Adipocyte (in vitro differentiated cells): ENCODE measurements around the gene NODAL.

Source experiments
- DNase-seq: peaks from one replicate; pipeline ENCODE4 v3.0.0-alpha.2; 2015; ENCODE audit warnings: low read depth
- H3K27me3 ChIP-seq: replicated peaks from 2 replicates; pipeline ENCODE4 v1.7.0; 2013; ENCODE audit warnings: mild to moderate bottlenecking, low read length, moderate library complexity; ENCODE audit not compliant: control insufficient read depth, insufficient read depth
- H3K36me3 ChIP-seq: 2 replicates; pipeline ENCODE4 v1.7.0; 2013; ENCODE audit warnings: low read length, mild to moderate bottlenecking, moderate library complexity; ENCODE audit not compliant: control insufficient read depth, insufficient read depth, severe bottlenecking
- H3K4me1 ChIP-seq: 2 replicates; pipeline ENCODE4 v1.7.0; 2013; ENCODE audit warnings: mild to moderate bottlenecking, low read length, moderate library complexity; ENCODE audit not compliant: control insufficient read depth, insufficient read depth
- H3K4me3 ChIP-seq: 2 replicates; pipeline ENCODE4 v1.7.0; 2013; ENCODE audit warnings: mild to moderate bottlenecking, low read length, moderate library complexity
- H3K9ac ChIP-seq: 2 replicates; pipeline ENCODE4 v1.7.0; 2013; ENCODE audit warnings: mild to moderate bottlenecking, low read length, moderate library complexity
- H3K9me3 ChIP-seq: 2 replicates; pipeline ENCODE4 v1.7.0; 2013; ENCODE audit warnings: mild to moderate bottlenecking, low read length, moderate library complexity; ENCODE audit not compliant: control insufficient read depth

NODAL gene

DNA sequence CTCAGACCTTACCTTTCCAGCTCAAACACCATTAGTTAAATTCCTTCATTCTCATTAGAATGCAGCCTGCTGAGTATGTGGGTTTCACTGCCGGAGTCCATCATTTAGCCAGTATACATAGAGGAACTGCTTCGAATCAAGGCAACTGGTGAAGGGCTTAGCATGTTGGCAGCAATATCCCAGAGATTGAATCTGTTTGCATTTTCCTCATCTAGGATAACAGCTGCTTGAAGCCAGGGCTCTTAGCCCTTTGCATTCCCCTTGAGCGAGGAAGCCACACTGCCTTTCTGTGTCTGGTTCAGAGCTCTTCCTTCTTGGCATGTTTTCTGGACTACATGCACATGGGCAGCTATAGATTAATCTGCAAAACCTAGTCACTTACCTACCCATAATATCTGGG is 14.7 kb downstream of the NODAL start:
- Histone ChIP-seq H3K4me3 (no peak overlapping the region), H3K36me3 (peaks cover 85% of the 10 kb centered on the region)

DNA sequence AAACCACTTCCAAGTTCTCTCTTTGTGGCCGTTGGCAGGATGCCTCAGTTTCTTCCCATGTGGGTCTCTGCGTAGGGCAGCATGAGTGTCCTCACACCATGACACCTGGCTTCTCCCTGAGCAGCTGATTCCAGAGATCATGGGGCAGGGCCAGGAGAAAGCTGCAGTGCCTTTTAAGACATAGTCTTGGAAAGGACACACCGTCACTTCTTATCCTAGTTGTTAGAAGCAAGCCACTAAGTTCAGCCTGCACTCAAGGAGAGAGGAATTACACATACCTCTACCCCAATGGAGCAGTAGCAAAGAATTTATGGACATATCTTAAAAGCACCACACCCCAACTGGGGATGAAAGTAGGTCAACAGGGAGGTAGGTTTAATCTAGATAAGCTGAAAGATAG is 16.4 kb downstream of the NODAL start:
- H3K4me3 ChIP-seq: no peak overlapping the region
- no peaks in the 10 kb centered on the region for H3K27me3 ChIP-seq
- DNase-seq: no peak
- no peaks in the 10 kb centered on the region for H3K9me3 ChIP-seq
- H3K36me3 ChIP-seq: peaks cover 99% of the 10 kb centered on the region
- peaks cover 32% of the 10 kb centered on the region for H3K4me1 ChIP-seq
- H3K9ac ChIP-seq: no peak overlapping the region

More for the DNA sequence above, 14.7 kb downstream of the NODAL start:
- Histone ChIP-seq H3K4me1 (peaks cover 39% of the 10 kb centered on the region), H3K9me3 (no peaks in the 10 kb centered on the region), H3K27me3 (no peaks in the 10 kb centered on the region), H3K9ac (no peak overlapping the region)
- DNase-seq: no peak

DNA sequence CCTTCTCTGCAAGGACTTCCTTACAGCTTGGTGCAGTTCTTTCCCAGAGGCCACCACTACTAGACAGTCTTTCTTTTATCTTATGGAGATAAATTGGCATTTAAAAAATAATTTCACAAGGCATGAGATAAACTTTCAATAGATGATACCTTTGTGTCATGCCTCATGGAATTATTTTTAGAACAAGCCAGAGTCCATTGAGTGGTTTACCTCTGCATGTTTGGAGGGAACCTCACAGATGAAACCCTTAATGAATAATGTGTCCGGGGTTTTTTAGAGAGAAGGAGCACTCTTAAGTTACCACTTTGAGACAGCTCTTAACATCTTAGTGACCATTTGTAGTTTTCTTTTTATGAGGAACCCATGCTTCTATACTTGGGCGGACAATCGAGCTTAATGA is 17.2 kb downstream of the NODAL start:
- DNase-seq: no peak
- peaks cover 99% of the 10 kb centered on the region for H3K36me3 ChIP-seq

DNA sequence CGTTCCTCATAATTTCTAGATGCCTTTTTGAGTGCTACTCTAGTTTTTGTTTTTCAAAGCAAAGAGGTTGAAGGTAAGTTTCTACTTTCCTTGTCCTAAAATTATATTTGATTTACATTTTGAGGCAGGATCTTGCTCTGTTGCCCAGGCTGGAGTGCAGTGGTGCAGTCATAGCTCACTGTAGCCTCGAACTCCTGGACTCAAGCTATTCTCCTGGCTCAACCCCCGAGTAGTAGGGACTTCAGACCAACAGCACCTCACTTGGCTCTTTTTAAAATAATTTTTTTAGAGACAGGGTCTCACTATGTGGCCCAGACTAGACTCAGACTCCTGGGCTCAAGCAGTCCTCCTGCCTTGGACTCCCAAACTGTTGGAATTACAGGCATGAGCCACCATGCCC is 22.8 kb downstream of the NODAL start:
- Histone ChIP-seq H3K9ac (no peak overlapping the region), H3K9me3 (no peaks in the 10 kb centered on the region), H3K27me3 (no peaks in the 10 kb centered on the region), H3K36me3 (peaks cover 63% of the 10 kb centered on the region), H3K4me1 (peaks cover 35% of the 10 kb centered on the region), H3K4me3 (no peak overlapping the region)
- DNase-seq: no peak

More for the DNA sequence above, 17.2 kb downstream of the NODAL start:
- Histone ChIP-seq H3K4me3 (no peak overlapping the region), H3K27me3 (no peaks in the 10 kb centered on the region), H3K9me3 (no peaks in the 10 kb centered on the region), H3K9ac (no peak overlapping the region), H3K4me1 (peaks cover 27% of the 10 kb centered on the region)

DNA sequence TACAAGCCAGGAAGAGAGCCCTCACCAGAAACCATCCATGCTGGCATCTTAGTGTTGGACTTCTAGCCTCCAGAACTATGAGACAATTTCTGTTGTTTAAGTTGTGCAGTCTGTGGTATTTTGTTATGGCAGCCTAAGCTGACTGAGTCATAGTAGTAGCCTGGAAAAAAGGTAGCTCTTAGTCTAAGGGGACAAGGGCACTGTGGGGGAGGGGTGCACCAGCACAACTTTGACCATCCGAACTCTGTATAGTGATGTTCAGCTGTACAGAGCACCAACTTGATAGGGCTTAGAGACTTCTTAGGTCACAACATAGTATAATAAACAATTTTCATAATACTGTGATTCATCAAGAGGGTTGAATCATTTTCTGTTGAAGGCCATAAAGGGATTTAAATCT is 23.3 kb downstream of the NODAL start:
- H3K9ac ChIP-seq: no peak overlapping the region
- H3K36me3 ChIP-seq: peaks cover 58% of the 10 kb centered on the region
- no peak overlapping the region for H3K4me3 ChIP-seq
- H3K4me1 ChIP-seq: peaks cover 35% of the 10 kb centered on the region
- peak; percentile 30 for DNase-seq
- no peaks in the 10 kb centered on the region for H3K9me3 ChIP-seq
- no peaks in the 10 kb centered on the region for H3K27me3 ChIP-seq

DNA sequence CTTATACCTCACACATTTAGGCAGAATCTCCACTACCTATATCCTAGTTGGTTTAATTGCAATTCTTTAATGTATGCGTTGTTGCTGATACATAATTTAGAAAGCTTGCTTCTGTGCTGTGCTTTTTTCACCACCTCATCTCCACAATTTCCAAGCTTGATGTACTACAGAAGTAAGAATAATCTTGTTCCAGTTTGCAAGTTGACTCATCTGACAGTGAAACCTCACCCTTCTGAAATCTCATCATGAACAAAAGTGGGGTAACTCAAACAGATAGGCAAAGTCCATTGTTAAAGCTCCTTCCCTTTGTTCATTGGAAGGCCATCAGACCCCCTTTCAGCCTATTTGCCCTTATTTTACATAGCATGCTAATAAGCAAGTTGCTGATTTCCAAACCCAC is 23.9 kb downstream of the NODAL start:
- H3K9ac ChIP-seq: no peak overlapping the region
- H3K4me1 ChIP-seq: peaks cover 41% of the 10 kb centered on the region
- H3K4me3 ChIP-seq: no peak overlapping the region
- H3K9me3 ChIP-seq: no peaks in the 10 kb centered on the region
- H3K36me3 ChIP-seq: peaks cover 54% of the 10 kb centered on the region
- no peak for DNase-seq
- no peaks in the 10 kb centered on the region for H3K27me3 ChIP-seq

DNA sequence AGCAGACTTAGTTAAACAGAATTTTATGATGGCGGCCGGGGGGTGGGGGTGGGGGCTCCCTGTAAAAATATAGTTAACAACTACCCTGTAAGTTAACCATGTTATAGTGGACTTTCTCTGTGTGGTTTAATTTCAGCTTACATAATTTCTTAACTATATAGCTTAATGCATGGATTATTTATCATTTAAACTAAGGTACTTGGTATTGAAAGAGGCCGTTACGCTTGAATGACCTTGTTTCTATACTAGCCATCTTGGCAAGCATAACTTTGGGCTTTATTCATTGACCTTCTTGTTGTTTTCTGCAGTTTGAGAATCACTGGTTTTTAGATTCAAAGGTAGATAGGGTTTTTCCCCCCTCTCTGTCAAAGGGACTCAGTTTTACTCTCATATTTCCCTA is 29.1 kb downstream of the NODAL start:
- Histone ChIP-seq H3K4me3 (no peak overlapping the region), H3K36me3 (peaks cover 29% of the 10 kb centered on the region), H3K9me3 (no peaks in the 10 kb centered on the region), H3K27me3 (no peaks in the 10 kb centered on the region), H3K9ac (no peak overlapping the region), H3K4me1 (peaks cover 51% of the 10 kb centered on the region)
- no peak for DNase-seq

DNA sequence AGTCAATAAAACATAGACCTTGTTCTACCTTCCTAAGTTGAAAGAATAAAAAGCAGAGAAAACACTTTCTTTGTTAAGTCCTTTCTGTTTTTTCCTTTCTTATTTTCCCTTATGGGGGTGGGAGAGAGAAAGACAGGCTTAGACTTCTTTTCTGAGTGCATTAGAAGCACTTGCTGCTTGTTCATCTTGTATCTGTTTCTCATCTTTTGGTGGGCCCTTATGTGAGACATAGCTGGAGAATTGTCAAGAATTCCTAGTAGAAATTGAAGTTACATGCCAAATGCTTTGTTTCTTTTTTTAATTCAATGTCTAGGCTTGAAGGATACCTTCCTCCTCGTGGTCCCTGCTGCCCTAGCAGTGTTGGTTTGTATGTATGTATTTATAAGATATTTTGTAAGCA is 30.9 kb downstream of the NODAL start:
- H3K36me3 ChIP-seq: peaks cover 25% of the 10 kb centered on the region
- H3K4me3 ChIP-seq: no peak overlapping the region
- peak; percentile 26 for DNase-seq
- H3K9ac ChIP-seq: no peak overlapping the region
- no peaks in the 10 kb centered on the region for H3K27me3 ChIP-seq
- no peaks in the 10 kb centered on the region for H3K9me3 ChIP-seq
- peaks cover 55% of the 10 kb centered on the region for H3K4me1 ChIP-seq

DNA sequence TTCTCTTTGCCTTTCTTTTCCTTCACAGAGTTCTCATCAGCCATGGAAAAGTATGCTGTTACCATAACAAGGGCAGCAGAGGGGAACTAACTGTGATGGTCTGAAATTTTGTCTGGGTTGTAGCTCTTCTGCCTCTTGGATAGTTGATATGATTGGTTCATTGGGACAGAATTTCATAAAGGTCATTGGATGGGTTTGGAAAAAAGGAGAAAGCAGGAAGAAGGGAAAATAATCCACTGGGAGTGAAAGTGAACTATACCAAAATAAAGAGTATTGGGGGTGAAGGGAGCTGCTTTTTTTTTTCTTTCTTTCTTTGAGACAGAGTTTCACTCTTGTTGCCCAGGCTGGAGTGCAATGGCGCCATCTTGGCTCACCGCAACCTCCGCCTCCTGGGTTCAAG is 31.7 kb downstream of the NODAL start:
- no peaks in the 10 kb centered on the region for H3K27me3 ChIP-seq
- H3K9me3 ChIP-seq: no peaks in the 10 kb centered on the region
- no peak for DNase-seq
- no peak overlapping the region for H3K9ac ChIP-seq
- H3K4me3 ChIP-seq: no peak overlapping the region
- H3K36me3 ChIP-seq: peaks cover 18% of the 10 kb centered on the region
- H3K4me1 ChIP-seq: peaks cover 55% of the 10 kb centered on the region

DNA sequence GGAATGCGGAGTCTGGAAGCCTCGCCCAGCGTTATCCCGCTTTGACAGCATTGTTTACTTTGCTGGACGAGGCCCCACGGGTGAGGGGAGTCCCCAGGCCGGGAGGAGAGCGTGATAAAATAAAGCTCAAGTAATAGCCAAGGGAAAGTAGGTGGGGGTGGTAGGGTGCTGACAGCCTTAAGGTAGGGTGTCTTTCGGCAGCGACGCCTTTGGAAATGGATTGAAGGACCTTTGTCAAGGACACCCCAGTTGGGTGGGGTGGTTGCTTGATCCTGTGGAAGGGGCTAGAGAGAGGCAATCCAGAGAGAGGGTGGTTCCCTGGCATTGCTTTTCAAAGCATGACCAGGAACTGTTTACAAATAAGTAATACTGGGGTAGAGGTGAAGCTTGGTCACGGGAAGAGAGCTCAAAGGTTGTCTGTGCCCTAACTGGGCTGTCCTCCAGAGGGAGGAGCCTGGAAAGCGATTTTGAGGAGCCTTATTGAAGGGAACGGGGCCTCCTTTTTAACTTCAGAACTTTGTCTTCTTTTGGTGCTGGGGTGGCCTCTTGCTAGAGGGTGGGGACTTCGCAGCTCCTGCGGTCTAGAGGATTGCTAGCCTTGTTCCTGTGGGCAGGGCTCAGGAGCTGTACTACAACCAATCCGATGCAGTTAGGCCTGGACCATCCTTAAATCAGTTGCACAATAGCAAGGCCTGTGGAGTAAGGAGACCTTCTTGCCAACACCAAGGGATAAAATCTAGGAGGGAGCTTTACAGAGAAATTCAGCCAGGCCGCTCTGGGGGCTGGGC is 36.2 kb downstream of the NODAL start:
- Histone ChIP-seq H3K36me3 (no peaks in the 10 kb centered on the region), H3K4me3 (peak overlapping the region; percentile 99), H3K4me1 (peaks cover 34% of the 10 kb centered on the region), H3K9me3 (no peaks in the 10 kb centered on the region), H3K9ac (peak overlapping the region; percentile 100), H3K27me3 (no peaks in the 10 kb centered on the region)
- peak; percentile 98 for DNase-seq

DNA sequence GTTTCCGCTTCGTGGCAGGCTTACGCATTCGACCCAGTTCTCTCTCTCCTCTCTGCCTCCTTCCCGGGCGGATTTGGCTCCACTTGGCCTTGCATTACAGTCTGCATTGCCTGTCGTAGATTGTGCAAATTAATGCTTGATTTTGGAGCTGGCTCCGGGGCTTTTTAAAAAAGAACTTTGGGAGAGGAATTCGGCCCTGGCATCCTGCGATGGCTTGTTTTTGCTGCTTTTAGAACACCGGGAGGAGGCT is 36.8 kb downstream of the NODAL start:
- Histone ChIP-seq H3K9me3 (no peaks in the 10 kb centered on the region), H3K4me1 (peaks cover 32% of the 10 kb centered on the region), H3K36me3 (no peaks in the 10 kb centered on the region), H3K9ac (peak overlapping the region; percentile 100), H3K4me3 (peak overlapping the region; percentile 99), H3K27me3 (no peaks in the 10 kb centered on the region)
- no peak for DNase-seq
